NCI-H146 treated with DMSO at 0.1 percent for 48 hours (cell line): ENCODE data around the gene MTHFSD.
"Not testable (repeated sequence)": the region's sequence is repeated elsewhere in the genome, so short reads cannot be mapped to it uniquely, and the experiment has no call there.

Source experiments
- DNase-seq: peaks from one replicate; lab custom pipeline; 2025; ENCODE audit not compliant: unreplicated experiment; lab: John Stamatoyannopoulos, UW

The MTHFSD gene, protein sequence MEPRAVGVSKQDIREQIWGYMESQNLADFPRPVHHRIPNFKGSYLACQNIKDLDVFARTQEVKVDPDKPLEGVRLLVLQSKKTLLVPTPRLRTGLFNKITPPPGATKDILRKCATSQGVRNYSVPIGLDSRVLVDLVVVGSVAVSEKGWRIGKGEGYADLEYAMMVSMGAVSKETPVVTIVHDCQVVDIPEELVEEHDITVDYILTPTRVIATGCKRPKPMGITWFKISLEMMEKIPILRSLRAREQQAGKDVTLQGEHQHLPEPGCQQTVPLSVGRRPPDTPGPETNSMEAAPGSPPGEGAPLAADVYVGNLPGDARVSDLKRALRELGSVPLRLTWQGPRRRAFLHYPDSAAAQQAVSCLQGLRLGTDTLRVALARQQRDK

GRCh38 chr16:86554917-86555703 is at the start of gene MTHFSD:
MTHFSD (minus strand) TSS chr16:86555235; CDS start chr16:86555184, 51 bp downstream.
- DNase-seq = peak; percentile 48

DNA sequence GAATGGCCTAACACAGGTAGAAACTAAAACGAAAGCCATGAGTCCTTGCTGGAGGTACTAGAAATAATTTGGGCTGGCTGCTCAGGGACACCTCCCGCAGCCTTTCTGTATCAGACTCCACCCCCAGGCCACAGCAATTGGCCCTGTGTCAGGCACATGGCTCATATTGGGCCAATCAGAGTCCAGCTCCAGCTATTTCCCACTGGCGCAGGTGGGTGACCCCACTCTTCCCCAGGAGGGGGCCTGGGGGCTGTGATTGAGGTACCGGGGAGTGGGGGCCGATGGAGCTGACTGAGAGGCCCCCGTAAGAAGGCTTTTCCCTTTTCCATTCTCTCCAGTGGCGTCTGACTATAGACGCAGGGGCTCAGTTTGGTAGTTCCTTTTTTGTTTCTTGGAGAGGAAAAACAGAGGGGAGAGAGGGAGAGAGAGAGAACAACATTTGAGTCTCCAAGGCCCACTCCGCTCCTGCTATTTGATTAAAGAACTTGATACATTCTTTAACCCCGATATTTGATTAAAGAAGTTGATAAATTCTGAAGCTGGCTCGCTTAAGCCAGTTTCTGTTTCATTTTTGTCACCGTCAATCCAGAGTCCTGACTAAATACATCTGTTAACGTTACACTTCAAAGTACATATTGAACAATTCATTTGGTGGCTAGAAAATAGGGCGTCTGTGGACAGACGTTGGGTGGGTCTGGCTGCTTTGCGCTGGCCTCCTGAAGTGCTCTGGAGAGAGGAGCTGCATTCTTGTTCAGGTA is 49.6 kb upstream of the MTHFSD start:
- DNase-seq = no peak

DNA sequence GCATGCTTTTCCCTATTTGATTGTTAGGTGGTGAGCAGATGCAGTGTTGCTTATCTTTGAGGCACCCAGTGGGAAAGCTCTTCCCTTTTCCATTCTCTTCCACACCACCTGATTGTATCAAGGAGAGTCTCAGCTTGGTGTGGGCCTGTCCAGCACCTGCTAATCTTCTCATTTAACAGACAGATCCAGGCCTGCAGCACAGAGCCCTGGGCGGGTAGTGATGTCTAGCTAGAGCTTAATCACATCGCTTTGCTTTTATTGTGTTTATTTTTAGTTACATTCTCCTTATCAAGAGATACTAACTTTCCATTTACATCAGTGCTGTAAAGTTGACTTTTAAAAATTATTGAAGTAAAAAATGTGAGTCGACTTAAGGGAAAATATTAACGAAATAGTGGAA is 47.5 kb upstream of the MTHFSD start:
- no peak for DNase-seq

DNA sequence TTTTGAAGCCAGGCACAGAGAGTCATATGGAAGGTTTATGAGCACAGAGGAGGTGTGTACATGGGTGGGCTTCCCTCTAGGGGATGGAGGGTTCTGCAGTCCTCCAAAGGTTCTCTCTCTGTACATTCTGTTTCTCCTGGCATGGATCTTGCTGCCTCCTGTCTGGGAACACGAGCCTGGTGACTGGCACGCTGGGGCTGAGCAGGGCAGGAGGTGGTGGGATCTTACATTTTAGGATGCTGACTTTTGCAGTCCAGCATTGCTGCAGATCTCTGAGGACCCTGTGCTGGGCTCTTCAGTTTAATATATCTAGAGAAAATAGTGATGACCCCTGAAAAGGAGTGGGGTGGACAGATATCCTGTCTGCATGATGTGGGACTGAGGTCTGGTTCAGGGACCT is 46.3 kb upstream of the MTHFSD start:
- no peak for DNase-seq

GRCh38 chr16:86598607-86599565 is 43.9 kb upstream of the MTHFSD start:
- DNase-seq = no peak

- no peak for DNase-seq
Measured at GRCh38 chr16:86597880-86598606, 43.0 kb upstream of the MTHFSD start.

GRCh38 chr16:86597126-86597879 is 42.3 kb upstream of the MTHFSD start:
- no peak for DNase-seq

GRCh38 chr16:86595983-86596605 is 41.1 kb upstream of the MTHFSD start:
- no peak for DNase-seq

- no peak for DNase-seq
Measured at GRCh38 chr16:86594721-86595120, 39.7 kb upstream of the MTHFSD start.

- DNase-seq = no peak
Measured at GRCh38 chr16:86593913-86594620, 39.0 kb upstream of the MTHFSD start.

GRCh38 chr16:86591270-86591669 is 36.2 kb upstream of the MTHFSD start:
- DNase-seq = no peak

DNA sequence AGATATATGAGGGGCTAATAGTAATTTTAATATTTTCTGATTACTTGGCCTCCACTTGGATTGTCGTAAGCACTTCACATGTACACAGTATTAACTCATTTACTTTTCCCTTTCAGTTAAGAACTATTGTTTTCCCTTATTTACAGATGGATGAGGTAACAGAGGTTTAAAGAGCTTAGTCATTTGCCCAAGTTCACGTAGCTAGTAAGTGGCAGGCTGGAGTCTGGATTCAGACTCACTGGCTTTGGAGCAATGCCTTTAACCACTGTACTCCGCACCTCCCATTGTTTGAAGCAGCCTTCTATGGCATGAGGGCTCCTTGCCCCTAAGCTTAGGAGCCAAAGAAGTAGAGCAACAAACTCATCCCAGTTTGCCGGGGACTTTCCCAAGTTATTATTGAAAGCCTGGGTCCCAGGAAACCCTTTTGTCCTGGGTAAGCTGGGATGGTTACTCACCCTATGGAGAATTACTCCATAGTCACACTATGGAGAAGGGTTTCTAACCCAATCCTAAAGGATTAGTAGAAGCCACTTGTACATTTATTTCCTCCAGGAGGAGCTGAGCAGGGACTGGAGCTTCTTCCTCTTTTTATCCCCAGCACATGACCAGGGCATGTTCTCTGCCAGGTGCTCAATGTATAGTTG is 35.6 kb upstream of the MTHFSD start:
- no peak for DNase-seq

DNA sequence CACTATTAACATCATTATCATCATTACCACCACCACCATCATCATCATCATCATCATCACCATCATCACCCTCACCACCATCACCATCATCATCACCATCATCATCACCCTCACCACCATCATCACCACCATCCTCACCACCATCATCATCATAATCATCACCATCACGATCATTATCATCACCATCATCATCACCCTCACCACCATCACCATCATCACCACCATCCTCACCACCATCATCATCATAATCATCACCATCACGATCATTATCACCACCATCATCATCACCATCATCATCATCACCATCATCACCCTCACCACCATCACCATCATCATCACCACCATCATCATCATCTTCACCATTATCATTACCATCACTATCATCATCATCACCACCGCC is 32.9 kb upstream of the MTHFSD start:
- DNase-seq = not testable (repeated sequence)

DNA sequence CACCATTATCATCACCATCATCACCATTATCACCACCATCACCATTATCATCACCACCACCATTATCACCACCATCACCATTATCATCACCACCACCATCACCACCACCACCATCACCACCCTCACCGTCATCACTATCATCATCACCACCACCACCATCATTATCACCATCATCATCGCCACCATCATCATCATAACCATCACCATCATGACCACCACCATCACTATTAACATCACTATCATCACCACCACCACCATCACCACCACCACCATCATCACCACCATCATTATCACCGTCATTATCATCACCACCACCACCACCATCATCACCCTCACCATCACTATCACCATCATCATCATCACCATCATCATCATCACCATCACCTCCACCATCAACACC is 32.5 kb upstream of the MTHFSD start:
- no peak for DNase-seq

DNA sequence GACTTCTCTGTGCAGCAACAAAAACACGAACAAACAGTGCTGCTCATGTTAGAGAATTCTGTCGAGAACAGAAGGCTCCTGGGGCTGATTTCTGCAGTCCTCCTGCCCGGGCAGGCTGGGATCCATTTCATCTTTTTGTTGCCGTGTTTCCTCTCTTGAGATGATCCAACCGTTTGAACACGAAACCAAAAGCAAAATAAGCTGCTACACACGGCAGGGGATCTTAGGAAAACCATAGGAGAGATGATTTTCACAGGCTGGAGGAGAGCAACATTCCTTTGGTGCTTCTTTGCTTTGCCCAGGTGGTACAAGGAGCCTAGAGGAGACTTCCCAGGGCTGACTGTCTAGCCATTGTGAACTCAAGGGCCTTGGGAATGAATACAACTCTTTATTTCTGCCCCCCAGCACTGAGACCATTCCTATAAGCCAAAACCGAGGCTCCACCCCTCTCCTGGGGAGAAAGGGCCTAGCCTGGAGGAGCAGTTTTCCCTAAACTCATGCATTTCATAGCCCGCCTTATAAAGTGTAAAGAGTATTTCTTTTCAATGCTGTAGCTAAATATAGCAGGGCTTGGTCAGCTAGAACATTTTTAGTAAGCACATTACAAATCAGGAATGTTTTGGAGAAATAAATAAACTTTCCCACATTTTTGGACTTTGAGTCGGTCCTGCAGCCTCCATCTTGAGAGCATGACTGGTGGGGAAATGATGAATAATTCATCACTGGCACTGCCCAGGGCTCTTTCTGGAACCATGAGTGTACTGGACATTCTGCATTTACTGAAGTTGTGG is 31.0 kb upstream of the MTHFSD start:
- no peak for DNase-seq
